ENCODE measurements around the gene TAF1. TPM values are rescaled to one million over a fixed set of nuclear protein-coding genes. Genes with fewer than 3 reads are reported as not detected.

Gene TAF1
- total and polyA plus RNA-seq, 2 of the 8 experiments (the other 6 are each of a cell fraction or from before 2014, with no cell fraction given): 6.3 to 30.2 TPM

GRCh38 chrX:71482228-71482958 lies 116.2 kb downstream of the TAF1 start (continued):
- TF ChIP-seq CHD7 (IDR thresholded peaks at IDR 0.05; ENCODE audit: insufficient replicate concordance, low read length): no peak
- no peak for TF ChIP-seq NRF1 (IDR thresholded peaks at IDR 0.05; ENCODE audit: low read depth, low read length)
- no peak for TF ChIP-seq BRCA1 (IDR thresholded peaks at IDR 0.05; ENCODE audit: low read depth, low read length)
- TF ChIP-seq SUZ12 (IDR thresholded peaks at IDR 0.05; ENCODE audit: low read length): no peak
- TF ChIP-seq POLR2A (IDR thresholded peaks at IDR 0.05; ENCODE audit: control extremely low read depth in 1 of 2, low read depth in 2 of 2, low read length in 2 of 2): no peak
- TF ChIP-seq ZNF274 (IDR thresholded peaks at IDR 0.05; ENCODE audit: borderline replicate concordance, extremely low read depth, low read length): no peak
- TF ChIP-seq TBP (IDR thresholded peaks at IDR 0.05; ENCODE audit: low read depth, low read length): no peak
- TF ChIP-seq SIX5 (IDR thresholded peaks at IDR 0.05; ENCODE audit: low read depth, low read length): no peak
- no peak for TF ChIP-seq MAX (IDR thresholded peaks at IDR 0.05)
- no peak for TF ChIP-seq CREB1 (IDR thresholded peaks at IDR 0.05)
- no peak for TF ChIP-seq NANOG (IDR thresholded peaks at IDR 0.05; ENCODE audit: insufficient read depth, low read depth, low read length, poor library complexity, severe bottlenecking)
- no peak for TF ChIP-seq POU5F1 (IDR thresholded peaks at IDR 0.05; ENCODE audit: low read depth, low read length)

Measured in H1 (cell line).